Measurements from ENCODE around the gene CLDN16. TPM values are rescaled to one million over a fixed set of nuclear protein-coding genes. Genes with fewer than 3 reads are reported as not detected.

The CLDN16 gene
- polyA plus RNA-seq, 1 donor from 2014 or later, result not detected

DNA sequence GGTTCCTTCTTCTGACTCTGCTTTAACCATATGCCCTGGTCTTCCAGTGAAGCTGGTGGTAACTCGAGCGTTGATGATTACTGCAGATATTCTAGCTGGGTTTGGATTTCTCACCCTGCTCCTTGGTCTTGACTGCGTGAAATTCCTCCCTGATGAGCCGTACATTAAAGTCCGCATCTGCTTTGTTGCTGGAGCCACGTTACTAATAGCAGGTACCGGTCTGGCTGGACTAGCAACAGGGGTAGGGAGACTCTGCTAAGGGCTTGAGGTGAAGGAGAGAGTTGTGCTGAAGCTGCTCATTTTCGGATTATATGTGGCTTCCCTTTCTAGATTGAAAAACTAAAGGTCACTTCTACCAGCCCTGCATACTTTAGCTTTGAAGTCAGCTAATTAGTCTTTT is 16.8 kb downstream of the CLDN16 start:
- H3K36me3 ChIP-seq (ENCODE audit: insufficient read depth, low read length), result no peaks in the 10 kb centered on the region

DNA sequence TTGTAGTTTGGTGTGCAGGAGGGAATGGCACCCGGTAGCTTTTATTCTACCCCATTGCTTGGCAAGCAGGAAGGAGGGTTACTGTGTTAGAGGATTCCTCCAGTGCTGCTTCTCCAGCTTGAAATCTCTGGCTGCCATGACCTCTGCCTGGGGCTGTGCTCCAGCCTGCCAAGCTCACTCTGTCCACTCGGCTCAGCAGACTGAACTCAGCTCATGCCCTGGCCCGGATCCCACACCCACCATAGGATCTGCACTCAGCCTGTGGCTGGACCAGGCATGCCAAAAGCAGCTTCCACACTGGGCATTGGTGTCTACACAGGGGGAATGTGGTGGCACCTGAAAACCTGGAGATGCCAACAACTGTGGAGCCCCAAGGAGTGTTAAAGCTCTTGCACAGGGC is 26.3 kb downstream of the CLDN16 start:
- Histone ChIP-seq H4K20me1 (ENCODE audit: insufficient read depth) (no peaks in the 10 kb centered on the region), H3K4me2 (ENCODE audit: low read length) (no peak overlapping the region), H3F3A (ENCODE audit: insufficient read depth, low read length, poor library complexity, severe bottlenecking) (no peaks in the 10 kb centered on the region), H2AFZ (ENCODE audit: low read depth, low read length) (no peak overlapping the region), H3K9me3 (ENCODE audit: low read length) (no peaks in the 10 kb centered on the region), H3K9me2 (ENCODE audit: insufficient read depth, low read length) (no peaks in the 10 kb centered on the region), H3K9ac (ENCODE audit: low read length) (no peak overlapping the region), H3K4me3 (ENCODE audit: low read length) (no peak overlapping the region), H3K36me3 (ENCODE audit: insufficient read depth, low read length) (no peaks in the 10 kb centered on the region), H3K27me3 (ENCODE audit: insufficient read depth, low read depth, low read length) (no peaks in the 10 kb centered on the region), H3K79me2 (replicated peaks; ENCODE audit: insufficient read depth, low read length) (no peaks in the 10 kb centered on the region), H3K27ac (ENCODE audit: low read length) (no peak overlapping the region)
- TF ChIP-seq MXI1 (conservative IDR thresholded peaks at IDR 0.05; ENCODE audit: poor library complexity, severe bottlenecking), result no peak
- TF ChIP-seq, protein P1, sequence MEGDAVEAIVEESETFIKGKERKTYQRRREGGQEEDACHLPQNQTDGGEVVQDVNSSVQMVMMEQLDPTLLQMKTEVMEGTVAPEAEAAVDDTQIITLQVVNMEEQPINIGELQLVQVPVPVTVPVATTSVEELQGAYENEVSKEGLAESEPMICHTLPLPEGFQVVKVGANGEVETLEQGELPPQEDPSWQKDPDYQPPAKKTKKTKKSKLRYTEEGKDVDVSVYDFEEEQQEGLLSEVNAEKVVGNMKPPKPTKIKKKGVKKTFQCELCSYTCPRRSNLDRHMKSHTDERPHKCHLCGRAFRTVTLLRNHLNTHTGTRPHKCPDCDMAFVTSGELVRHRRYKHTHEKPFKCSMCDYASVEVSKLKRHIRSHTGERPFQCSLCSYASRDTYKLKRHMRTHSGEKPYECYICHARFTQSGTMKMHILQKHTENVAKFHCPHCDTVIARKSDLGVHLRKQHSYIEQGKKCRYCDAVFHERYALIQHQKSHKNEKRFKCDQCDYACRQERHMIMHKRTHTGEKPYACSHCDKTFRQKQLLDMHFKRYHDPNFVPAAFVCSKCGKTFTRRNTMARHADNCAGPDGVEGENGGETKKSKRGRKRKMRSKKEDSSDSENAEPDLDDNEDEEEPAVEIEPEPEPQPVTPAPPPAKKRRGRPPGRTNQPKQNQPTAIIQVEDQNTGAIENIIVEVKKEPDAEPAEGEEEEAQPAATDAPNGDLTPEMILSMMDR (IDR thresholded peaks at IDR 0.05; ENCODE audit: poor library complexity, severe bottlenecking), result no peak
- no peak for TF ChIP-seq RAD21 (conservative IDR thresholded peaks at IDR 0.05)
- no peak for TF ChIP-seq EZH2 (IDR thresholded peaks at IDR 0.05; ENCODE audit: borderline replicate concordance, insufficient read depth, low read length, poor library complexity, severe bottlenecking)
- TF ChIP-seq, protein P2, sequence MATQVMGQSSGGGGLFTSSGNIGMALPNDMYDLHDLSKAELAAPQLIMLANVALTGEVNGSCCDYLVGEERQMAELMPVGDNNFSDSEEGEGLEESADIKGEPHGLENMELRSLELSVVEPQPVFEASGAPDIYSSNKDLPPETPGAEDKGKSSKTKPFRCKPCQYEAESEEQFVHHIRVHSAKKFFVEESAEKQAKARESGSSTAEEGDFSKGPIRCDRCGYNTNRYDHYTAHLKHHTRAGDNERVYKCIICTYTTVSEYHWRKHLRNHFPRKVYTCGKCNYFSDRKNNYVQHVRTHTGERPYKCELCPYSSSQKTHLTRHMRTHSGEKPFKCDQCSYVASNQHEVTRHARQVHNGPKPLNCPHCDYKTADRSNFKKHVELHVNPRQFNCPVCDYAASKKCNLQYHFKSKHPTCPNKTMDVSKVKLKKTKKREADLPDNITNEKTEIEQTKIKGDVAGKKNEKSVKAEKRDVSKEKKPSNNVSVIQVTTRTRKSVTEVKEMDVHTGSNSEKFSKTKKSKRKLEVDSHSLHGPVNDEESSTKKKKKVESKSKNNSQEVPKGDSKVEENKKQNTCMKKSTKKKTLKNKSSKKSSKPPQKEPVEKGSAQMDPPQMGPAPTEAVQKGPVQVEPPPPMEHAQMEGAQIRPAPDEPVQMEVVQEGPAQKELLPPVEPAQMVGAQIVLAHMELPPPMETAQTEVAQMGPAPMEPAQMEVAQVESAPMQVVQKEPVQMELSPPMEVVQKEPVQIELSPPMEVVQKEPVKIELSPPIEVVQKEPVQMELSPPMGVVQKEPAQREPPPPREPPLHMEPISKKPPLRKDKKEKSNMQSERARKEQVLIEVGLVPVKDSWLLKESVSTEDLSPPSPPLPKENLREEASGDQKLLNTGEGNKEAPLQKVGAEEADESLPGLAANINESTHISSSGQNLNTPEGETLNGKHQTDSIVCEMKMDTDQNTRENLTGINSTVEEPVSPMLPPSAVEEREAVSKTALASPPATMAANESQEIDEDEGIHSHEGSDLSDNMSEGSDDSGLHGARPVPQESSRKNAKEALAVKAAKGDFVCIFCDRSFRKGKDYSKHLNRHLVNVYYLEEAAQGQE (IDR thresholded peaks at IDR 0.05; ENCODE audit: borderline replicate concordance), result no peak

More for the DNA sequence above, 16.8 kb downstream of the CLDN16 start:
- H4K20me1 ChIP-seq (ENCODE audit: insufficient read depth), result no peaks in the 10 kb centered on the region
- TF ChIP-seq RAD21 (conservative IDR thresholded peaks at IDR 0.05) (no peak), EP300 (conservative IDR thresholded peaks at IDR 0.05; ENCODE audit: poor library complexity, severe bottlenecking) (no peak), SMC3 (conservative IDR thresholded peaks at IDR 0.05; ENCODE audit: poor library complexity) (no peak), EZH2 (IDR thresholded peaks at IDR 0.05; ENCODE audit: borderline replicate concordance, insufficient read depth, low read length, poor library complexity, severe bottlenecking) (no peak), MXI1 (conservative IDR thresholded peaks at IDR 0.05; ENCODE audit: poor library complexity, severe bottlenecking) (no peak)
- TF ChIP-seq, protein P1 (IDR thresholded peaks at IDR 0.05; ENCODE audit: poor library complexity, severe bottlenecking), result no peak
- H3K9me3 ChIP-seq (ENCODE audit: low read length), result no peaks in the 10 kb centered on the region
- H3K27ac ChIP-seq (ENCODE audit: low read length), result no peak overlapping the region
- no peak overlapping the region for H3K4me3 ChIP-seq (ENCODE audit: low read length)
- no peaks in the 10 kb centered on the region for H3K27me3 ChIP-seq (ENCODE audit: insufficient read depth, low read depth, low read length)
- no peak overlapping the region for H3K9ac ChIP-seq (ENCODE audit: low read length)
- H3K79me2 ChIP-seq (replicated peaks; ENCODE audit: insufficient read depth, low read length), result no peaks in the 10 kb centered on the region
- no peak overlapping the region for H2AFZ ChIP-seq (ENCODE audit: low read depth, low read length)
- H3K4me2 ChIP-seq (ENCODE audit: low read length), result no peak overlapping the region
- H3F3A ChIP-seq (ENCODE audit: insufficient read depth, low read length, poor library complexity, severe bottlenecking), result no peaks in the 10 kb centered on the region
- H3K9me2 ChIP-seq (ENCODE audit: insufficient read depth, low read length), result no peaks in the 10 kb centered on the region

Measured in neural cell (in vitro differentiated cells).